T-helper 2 cell treated with Interferon-gamma antibody and Interleukin-4, amounts not matched to agents 100 ng/mL and 5 ng/mL, for 36 hours (primary cell): ENCODE measurements around the gene MRPS5. TPM values are rescaled to one million over a fixed set of nuclear protein-coding genes. Genes with fewer than 3 reads are reported as not detected.
"Not testable (repeated sequence)": the region's sequence is repeated elsewhere in the genome, so short reads cannot be mapped to it uniquely, and the experiment has no call there.

Source experiments
- intact Hi-C: fragments of 100-400 bp; cut with micrococcal nuclease; formaldehyde crosslinking; loops from one replicate; pipeline ENCODE4 v1.15.1; 2023
- total RNA-seq: library from RNA; stranded (reverse); gene quantifications from 2 replicates; pipeline ENCODE4 v1.2.3, GENCODE V29; 2022

Gene MRPS5
- 71.5 and 74.8 TPM in 2 replicates for total RNA-seq

DNA sequence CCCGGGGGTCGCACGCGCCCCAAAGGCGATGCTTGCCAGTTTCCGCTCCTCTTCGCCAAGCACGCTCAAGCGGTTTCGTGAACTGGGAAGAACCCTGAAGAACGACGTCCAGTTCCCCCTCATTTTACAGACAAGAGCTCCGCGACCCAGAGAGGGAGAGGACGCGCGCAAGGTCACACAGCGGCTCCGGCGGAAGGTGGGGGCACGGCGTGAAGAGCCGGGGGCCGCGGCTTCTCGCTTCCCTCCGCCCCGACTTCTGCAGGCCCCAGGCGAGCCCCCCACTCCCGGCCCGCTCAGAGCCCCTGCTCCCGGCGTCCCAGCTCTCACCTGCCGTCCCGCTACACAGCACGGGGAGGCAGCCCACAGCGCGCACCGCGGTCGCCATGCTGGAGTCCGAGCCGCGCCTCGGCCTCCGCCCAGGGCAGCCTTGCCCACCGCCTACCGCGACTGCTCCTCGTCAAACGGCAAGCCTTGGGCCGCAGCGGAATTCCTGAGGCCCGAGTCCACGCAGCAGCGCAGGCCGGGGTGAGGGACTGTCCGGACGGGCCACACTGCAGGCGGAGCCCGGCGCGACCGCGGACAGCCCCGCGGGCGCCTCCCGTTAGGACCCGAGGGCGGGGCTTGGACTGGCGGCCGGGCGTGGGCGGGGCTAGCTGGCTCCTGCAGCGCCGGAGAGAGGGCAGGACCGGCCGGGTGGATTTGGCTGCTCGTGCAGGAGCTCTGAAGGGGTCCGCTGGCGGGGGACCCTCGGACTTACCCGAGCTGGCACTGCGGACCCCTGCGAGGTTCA is at the start of gene MRPS5:
Gene MRPS5, minus strand, starts transcription at position 402 of the 790 bp plus-strand sequence. Its CDS starts 17 bp downstream, at position 385.
- intact Hi-C loops: loop anchor here (1.0 kb wide), 4 partner anchors 38 to 98 kb away; partner anchors contain the start of genes ZNF2, ZNF514 and ZNF892

DNA sequence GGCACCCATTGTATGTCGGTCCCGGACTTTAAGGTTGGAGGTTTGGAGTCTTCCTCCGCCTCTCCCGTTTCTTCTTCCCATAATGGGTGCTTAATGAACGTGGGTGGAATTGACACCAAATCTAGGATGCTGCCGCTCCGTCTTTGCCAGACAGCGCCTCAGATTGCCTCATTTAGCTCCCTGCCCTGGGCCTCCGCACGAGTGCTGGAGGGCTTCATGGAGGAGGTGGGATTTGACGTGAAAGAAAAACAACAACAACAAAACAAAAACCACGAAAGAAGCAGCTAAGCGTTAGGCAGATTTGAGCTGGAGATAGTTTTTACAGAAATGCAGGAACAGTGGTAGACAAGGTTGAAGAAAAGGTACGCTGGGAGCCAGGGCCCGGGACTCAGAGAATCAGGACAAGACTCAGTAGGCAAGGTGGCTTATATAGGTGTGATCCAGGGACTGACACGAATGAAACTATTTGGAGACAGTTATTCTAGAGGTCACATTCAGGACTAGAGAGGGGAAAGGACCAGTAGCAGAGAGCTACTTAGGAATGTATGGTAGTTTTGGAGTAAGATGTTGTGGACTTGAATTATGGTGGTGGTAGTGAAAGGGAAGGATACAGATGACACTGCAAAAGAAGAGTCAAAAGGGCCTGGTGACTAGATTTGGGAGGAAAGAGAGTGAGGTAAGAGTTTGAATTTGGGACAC is 44.6 kb upstream of the MRPS5 start:
- intact Hi-C loops: no loop called here

DNA sequence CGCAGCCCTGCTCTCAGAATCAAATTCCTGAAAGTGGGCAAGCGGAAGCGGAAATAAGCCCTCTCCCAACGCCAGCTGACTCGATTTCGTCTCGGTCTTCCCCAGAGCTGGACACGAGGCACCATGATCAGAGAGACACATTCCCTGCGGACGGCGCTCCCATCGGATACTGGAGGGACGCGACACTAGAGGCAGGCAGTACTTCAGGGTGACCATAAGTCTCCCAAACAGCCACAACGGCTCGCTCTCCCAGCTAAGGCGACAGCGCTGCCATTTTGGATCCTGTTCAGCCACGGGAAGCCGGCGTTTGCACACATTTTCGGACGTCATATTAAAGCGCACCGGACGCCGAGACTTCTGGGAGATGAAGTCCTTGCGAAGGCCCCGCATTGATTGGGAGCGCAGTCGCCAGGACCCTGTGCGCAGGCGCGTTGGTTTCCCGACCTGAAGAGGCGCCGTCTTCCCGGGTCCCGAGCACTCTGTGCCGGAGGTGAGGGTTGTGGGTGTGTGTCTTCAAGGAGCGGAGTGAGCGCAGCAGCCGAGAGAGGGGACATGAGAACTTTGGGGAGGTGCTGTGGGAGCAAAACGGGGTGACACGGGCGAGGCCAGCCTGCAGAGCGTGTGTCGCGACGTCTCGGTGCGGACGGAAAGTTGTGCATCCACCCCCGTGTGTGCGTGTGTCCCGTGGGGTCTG is 43.9 kb upstream of the MRPS5 start, which contains the start of gene ZNF2:
Gene ZNF2, plus strand, starts transcription at position 439 of the 694 bp plus-strand sequence. CDS start 10,418 bp downstream, outside the sequence.
- intact Hi-C loops: loop anchor here (1.0 to 2.0 kb wide), 6 partner anchors 42 to 237 kb away; partner anchors contain the start of genes FAHD2A, MRPS5 and ZNF892

DNA sequence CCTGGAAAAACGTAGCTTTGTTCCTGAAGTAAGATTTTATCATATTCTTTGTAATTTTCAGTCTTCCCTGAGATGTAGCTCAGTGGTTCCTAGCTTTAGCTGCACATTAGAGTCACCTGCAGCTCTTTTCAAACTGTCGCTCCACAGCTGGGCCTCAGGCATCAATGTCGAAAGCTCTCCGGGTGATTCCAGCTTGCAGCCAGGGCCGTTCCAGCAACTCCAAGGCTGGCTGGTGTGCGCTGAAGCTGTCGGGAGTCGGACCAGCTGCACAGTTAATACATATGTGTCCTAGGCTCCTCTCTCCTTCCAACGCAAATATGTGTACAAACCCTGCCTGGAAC is 43.4 kb upstream of the MRPS5 start:
- intact Hi-C loops: loop anchor here (1.0 to 2.0 kb wide), 6 partner anchors 42 to 237 kb away; partner anchors contain the start of genes FAHD2A, MRPS5 and ZNF892

DNA sequence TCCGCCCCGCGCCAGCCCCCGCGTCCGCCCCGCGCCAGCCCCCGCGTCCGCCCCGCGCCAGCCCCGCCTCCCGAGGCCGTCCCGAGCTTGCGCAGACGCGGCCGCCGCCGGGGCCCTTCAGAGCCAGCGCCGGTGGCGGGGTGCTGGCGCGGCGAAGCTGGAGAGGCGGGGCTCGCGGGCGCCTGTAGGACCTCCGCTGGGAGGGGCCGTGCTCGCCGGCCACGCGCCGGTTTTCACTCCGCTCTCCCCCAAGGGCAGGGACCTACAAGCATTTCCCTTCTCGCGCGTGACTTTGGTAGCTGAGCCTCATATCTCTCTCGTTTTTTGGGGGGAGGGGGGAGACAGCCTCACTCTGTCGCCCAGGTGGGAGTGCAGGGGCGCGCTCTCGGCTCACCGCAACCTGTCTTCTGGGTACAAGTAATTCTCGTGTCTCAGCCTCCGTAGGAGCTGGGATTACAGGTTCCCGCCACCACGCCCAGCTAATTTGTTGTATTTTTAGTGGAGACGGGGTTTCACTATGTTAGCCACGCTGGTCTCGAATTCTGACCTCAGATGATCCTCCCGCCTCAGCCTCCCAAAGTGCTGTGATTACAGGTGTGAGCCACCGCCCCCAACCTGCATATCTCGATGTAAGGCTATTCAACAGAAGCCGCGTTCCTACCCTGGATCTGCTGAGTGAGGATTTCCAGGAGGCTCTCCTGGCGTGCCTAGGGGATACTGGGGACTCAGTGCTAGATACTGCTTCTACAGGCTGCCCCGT is 38.3 kb upstream of the MRPS5 start, which contains the start of gene ZNF514:
Gene ZNF514, minus strand, starts transcription at position 159 of the 760 bp plus-strand sequence. CDS start 6,595 bp downstream, outside the sequence.
- intact Hi-C loops: loop anchor here (1.0 kb wide), 1 partner anchor 38 kb away; no protein-coding TSS in a partner anchor

DNA sequence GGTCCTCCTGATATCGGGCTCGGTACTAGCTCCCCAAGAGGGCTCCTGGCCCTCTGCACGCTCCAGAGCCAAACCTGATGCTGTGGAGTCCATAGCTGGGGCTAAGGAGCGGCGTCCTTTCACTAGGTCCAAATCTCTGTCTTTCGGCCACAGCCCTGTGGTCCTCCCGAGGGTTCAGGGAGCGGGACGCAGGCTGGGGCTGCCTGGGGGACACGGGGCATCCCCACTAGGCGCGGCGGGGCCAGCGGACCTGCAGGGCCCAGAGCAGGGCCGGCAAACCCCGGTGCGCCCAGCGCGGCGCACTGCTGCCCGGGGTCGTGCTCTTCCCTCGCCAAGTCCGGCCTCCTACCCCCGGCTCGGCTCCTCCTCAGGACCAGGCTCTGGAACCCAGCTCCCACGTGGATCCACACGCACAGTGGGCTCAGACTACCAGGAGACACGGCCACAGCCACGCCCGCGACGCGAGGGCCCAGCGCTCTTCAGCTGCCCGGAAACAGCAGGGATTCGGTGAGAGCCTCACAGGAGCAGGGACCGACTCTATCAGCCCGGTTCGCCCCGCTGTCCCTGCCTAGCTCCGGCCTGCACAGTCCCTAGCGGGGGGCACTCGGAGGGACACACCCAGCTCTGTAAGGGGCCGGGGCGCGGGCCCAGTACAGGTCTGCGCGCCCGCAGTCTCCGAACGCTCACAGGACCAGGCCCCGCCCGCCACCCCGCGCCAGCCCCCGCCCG is 37.4 kb upstream of the MRPS5 start:
- intact Hi-C loops: loop anchor here (1.0 kb wide), 1 partner anchor 37 kb away; no protein-coding TSS in a partner anchor

DNA sequence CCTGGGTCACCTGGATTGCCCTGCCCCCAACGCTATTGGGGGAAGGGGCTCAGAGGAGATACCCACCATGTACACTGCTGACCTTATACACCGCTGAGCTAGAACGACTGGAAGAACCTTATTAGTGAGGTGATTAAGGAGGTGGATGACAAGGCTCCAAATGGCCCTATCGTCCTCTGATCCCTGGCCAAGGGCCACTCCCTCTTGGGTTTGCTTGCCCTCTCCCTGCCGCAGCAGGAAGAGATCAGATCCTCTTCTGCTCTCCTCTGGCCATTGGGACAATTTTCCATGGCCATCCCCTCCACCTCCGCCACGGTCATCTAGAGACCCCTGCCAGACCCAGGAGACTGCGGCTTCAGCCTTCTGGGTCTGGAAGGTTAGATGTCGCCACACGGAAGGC is 36.8 kb upstream of the MRPS5 start:
- intact Hi-C loops: no loop called here

DNA sequence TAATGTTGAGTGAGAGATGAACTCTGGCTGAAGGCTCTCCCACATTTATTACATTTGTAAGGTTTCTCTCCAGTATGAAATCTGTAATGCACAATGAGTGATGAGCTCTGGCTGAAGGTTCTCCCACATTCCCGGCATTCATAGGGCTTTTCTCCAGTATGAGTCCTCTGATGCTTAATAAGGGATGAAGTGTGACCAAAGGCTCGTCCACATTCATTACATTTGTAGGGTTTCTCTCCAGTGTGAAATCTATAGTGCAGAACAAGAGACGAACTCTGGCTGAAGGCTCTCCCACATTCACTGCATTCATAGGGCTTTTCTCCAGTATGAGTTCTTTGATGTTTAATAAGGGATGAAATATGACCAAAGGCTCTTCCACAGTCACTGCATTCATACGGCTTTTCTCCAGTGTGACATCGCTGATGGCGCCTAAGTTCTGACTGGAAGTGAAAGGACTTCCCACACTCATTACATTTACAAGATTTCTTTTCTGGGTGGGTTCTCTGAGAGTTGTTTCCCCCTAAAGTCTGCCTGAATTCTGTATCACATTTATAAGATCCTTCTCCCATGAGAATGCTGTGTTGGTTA is 27.9 kb upstream of the MRPS5 start:
- intact Hi-C loops: no loop called here

DNA sequence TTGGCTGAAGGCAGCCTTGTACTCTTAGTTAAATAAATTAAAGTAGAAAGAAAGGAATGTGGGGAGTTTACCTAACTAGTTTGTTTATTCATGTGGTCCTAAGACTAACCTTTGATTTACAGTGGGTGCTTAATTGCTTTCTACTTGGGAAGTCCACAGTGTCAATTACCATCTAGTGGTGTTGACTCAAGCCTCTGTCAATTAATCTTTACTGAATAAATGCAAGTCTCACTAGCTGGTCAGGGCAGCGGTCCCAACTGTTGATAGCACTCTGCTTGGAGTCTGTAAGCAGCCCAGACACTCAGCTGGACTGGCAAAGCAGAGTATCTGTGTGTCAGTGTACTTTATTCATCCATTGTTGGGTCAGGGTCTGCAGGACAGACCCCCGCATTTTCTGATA is 22.2 kb upstream of the MRPS5 start:
- intact Hi-C loops: no loop called here

DNA sequence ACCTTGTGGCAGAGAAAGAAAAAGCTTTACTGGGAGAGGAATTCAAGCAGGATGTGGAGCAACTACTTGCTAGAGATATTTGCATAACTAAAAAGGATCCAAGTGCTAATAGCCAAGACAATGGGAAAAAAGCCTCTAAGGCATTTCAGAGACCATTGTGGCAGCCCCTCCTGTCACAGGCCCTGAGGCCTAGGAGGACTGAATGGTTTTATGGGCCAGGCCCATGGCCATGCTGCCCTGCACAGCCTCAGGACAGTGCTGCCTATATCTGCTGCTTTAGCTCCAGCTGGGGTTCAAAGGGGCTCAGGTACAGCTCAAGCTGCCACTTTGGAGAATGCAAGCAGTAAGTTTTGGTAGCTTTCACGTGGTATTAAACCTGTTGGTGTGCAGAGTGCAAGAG is 17.1 kb upstream of the MRPS5 start:
- intact Hi-C loops: no loop called here

DNA sequence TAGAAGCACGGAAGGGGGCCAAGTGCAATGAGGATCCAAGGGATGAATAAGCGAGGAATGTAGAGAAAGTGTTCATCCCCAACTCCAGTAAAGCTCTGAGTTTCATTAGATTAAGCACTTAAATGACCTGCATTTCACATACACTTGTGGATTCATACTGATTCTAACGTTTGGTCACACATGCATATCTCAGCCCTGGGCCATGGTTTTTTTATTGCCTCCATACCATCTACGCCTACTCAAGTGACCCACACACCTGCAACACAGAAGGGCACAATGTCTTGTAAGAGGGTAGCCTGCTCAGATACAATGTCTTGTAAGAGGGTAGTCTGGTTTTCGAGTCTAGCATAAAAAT is 566 bp upstream of the MRPS5 start:
- intact Hi-C loops: loop anchor here (1.0 kb wide), 2 partner anchors 37 to 85 kb away; partner anchors contain the start of genes ZNF514 and ZNF892

DNA sequence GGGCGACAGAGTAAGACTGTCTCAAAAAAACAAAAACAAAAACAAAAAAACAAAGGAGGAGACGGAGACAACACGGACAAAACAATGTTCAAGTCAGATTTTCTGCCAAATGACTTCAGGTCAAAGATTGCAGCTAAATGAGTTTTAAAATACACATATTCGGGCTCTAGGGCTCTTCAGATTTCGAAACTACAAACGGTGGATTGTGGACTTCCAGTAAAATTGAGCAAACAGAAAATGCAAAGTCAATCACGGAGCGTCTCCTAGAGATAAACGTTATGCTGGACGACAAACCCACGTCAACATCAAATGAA is 558 bp downstream of the MRPS5 start:
- intact Hi-C loops: loop anchor here (1.0 kb wide), 2 partner anchors 44 to 98 kb away; partner anchors contain the start of gene ZNF2

DNA sequence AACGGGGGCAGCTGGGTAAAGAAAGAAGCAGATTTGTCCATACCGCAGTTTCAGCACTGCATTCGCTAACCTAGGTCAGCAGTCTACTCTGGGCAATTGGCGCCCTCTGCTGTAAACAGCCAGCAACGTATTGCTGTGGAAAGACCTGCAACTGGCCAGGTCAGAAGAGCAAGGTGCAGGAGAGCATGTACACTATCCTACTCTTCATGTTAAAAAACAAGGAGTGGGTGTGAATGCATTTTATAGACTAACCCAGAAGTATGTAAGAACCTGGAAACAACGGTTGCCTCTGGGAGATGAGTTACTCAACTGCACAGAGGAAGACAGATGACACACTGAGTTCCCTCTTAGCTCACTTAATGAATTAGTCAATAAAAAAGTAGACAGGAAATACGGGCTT is 6.2 kb downstream of the MRPS5 start:
- intact Hi-C loops: loop anchor here (1.0 to 2.0 kb wide), 4 partner anchors 39 to 241 kb away; no protein-coding TSS in a partner anchor

DNA sequence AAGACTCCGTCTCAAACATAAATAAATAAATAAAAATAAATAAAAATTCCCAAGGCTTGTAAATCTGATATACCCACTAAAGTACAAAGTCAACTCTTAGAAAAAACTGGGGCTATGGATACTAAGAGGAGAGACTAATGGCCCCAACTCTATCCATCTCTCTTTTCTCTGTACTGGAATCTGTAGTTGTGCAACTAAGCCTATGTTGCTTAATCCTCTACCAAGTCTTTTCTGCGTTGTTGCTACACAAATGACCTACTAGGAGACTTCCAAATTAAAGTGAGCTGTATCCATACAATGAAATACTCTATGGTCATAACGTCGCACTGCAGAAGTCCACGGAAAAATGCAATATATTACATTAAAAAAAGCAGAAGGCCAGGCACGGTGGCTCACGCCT is 8.1 kb downstream of the MRPS5 start:
- intact Hi-C loops: no loop called here

DNA sequence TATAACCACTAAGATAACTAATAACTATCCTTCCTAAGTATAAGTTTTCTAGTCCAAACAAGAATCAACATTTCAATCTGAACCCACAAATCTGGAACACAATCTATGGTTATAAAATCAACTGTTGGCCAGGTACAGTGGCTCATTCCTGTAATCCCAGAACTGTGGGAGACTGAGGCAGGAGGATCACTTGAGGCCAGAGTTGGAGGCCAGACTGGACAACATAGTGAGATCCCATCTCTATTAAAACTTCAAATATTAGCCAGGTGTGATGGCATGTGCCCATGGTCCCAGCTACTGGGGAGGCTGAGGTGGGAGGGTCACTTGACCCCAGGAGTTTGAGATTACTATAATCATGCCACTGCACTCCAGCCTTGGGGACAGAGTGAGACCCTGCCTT is 11.2 kb downstream of the MRPS5 start:
- intact Hi-C loops: no loop called here

DNA sequence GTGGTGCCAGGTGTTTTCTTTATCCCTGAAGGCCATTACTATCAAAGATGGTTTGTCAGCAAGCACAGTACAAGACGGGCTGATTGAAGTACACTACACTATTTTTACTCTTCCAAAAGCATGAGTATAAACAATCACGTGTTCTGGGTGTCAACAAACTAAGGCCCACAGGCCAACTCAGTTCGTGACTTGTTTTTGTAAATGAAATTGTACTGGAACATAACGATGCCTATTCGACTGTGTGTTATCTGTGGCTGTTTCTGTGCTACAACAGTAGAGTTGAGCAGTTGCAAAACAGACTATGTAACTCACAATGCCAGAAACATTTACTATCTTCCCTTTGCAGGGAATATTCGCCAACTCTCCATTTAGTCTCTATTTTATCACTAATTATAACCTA is 12.3 kb downstream of the MRPS5 start:
- intact Hi-C loops: no loop called here

DNA sequence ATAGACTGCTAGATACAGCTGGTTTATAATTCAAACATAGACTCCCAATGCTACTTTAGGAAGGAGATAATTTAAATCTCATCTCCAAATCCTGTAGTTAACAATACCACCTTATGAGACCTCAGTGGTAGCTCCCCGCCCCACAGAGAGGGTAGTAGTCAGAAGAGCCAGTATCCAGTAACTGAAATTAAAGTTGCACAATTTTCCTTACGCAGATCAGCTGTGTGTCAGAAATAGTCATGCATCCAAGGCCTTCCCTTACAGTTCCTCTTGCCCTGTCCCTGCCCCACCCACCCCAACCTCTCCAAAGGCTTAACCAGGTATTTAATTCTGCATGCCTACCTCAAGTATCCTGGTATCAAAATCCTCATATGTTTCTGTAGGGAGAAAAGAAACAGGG is 15.5 kb downstream of the MRPS5 start:
- intact Hi-C loops: no loop called here

DNA sequence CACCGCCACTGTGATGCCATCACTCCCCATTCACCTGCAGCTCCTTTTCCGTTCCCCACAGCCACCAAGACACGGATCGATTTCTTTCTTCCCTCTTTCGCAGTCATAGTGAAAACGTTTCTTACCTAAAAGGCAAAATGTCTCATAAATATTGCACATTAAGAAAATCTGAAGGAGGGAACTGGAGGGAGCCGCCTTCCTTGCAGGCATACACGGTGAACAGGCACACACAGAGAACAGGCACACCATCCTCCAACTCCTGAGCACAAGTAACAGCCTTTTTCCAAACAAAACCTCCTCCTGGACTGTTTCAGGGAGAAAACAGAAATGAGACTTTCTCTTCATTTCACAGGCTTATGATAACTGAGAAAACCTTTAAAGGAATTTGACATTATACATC is 17.0 kb downstream of the MRPS5 start:
- intact Hi-C loops: no loop called here

DNA sequence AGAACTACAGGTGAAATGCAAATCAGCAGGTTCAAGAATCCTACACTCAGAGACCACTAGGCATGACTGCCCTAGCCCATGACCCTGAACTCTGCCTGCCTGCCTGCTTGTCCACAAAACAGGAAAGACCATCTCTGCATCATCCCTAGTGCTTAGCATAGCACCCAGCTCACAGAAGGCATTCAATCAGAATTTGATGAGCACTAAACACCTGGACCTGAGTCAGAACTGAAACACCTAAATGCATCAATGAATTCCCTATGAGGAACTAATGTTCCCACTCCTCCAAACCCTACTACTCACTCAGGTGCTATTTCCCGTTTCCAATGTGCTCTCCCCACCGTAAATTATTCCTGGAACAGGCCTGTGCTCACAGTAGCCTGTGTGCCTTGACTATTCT is 21.7 kb downstream of the MRPS5 start:
- intact Hi-C loops: no loop called here

DNA sequence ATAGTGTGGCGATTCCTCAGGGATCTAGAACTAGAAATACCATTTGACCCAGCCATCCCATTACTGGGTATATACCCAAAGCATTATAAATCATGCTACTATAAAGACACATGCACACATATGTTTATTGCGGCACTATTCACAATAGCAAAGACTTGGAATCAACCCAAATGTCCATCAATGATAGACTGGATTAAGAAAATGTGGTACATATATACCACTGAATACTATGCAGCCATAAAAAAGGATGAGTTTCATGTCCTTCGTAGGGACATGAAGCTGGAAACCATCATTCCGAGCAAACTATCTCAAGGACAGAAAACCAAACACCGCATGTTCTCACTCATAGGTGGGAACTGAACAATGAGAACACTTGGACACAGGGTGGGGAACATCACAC is 23.3 kb downstream of the MRPS5 start:
- intact Hi-C loops: not testable (repeated sequence)
